Upper lobe of left lung (tissue), 6 donors: ENCODE measurements around the gene DENND10. TPM values are rescaled to one million over a fixed set of nuclear protein-coding genes. Genes with fewer than 3 reads are reported as not detected.
"Not testable (repeated sequence)": the region's sequence is repeated elsewhere in the genome, so short reads cannot be mapped to it uniquely, and the experiment has no call there.

Experiments
- ATAC-seq, 2 donors: fragments of 200-7000 bp; cut with Tn5 transposase; one replicate each; pipeline ENCODE4 v1.9.1; 2022; ENCODE audit warnings: mild to moderate bottlenecking in 2 of 2, moderate library complexity in 2 of 2; ENCODE audit not compliant: low FRiP score in 2 of 2
- DNase-seq, 2 donors: peaks; one replicate each; pipeline ENCODE4 v3.0.0-alpha.2; 2019 to 2020
- H3K27ac ChIP-seq, 4 donors: fragments of 200-600 bp; sonication (generic); one replicate each; pipeline ENCODE4 v1.5.1; 2016 to 2019
- H3K27me3 ChIP-seq, 4 donors: fragments of 200-600 bp; sonication (generic); one replicate each; pipeline ENCODE4 v1.5.1; 2017 to 2019
- H3K36me3 ChIP-seq, 4 donors: fragments of 200-600 bp; sonication (generic); one replicate each; pipeline ENCODE4 v1.5.1; 2016 to 2019
- H3K4me1 ChIP-seq, 4 donors: fragments of 200-600 bp; sonication (generic); one replicate each; pipeline ENCODE4 v1.5.1; 2018 to 2019
- H3K4me3 ChIP-seq, 4 donors: fragments of 200-600 bp; sonication (generic); one replicate each; pipeline ENCODE4 v1.5.1; 2017 to 2019; ENCODE audit warnings: mild to moderate bottlenecking in 2 of 4, moderate library complexity in 1 of 4
- H3K9me3 ChIP-seq, 4 donors: fragments of 200-600 bp; sonication (generic); one replicate each; pipeline ENCODE4 v1.5.1; 2018 to 2019
- EP300 ChIP-seq, 4 donors: sonication (generic); formaldehyde crosslinking; IDR thresholded peaks; one replicate each; pipeline ENCODE4 v1.5.1; 2017; ENCODE audit warnings: antibody characterized with exemption in 4 of 4, control low read depth in 2 of 4
- POLR2A ChIP-seq, 4 donors: fragments of 450-650 bp; IDR thresholded peaks; one replicate each; pipeline ENCODE4 v1.5.1; 2016 to 2017; ENCODE audit warnings: antibody characterized with exemption in 4 of 4, mild to moderate bottlenecking in 2 of 4
- POLR2AphosphoS5 ChIP-seq, 2 donors: sonication (generic); formaldehyde crosslinking; IDR thresholded peaks; one replicate each; pipeline ENCODE4 v1.5.1; 2017; ENCODE audit warnings: antibody characterized with exemption in 2 of 2
- WGBS, 2 donors: methylation state at CpG; one replicate each; pipeline ENCODE4 v1.1.5; 2017 to 2018; 5-methylcytosine and 5-hydroxymethylcytosine counted together
- total RNA-seq, 6 donors: library from RNA; depleted of rRNA in 4 of 6; stranded (reverse); fragments of >200 nt in 4 of 6; gene quantifications; one replicate each; pipeline versions ENCODE4 v1.1.0 to v1.2.1, GENCODE V29; 2016 to 2021
- TF ChIP-seq, protein P1 (sequence below), 6 experiments: fragments of 450-650 bp in 4 of 6; fragments of 200-600 bp in 2 of 6; sonication (generic) in 2 of 6; IDR thresholded peaks; one replicate each; pipeline ENCODE4 v1.5.1; 2016 to 2019; ENCODE audit warnings: antibody characterized with exemption in 6 of 6
- donor health status: DM: no; HTN: no; CAD: no; lungs with moderate emphysema.
- donor health status: DM: no; HTN: yes; CAD: no; lungs with severe emphysema.

The DENND10 gene
- total RNA-seq, 6 donors from 2014 or later, result 17.8 to 53.5 (median 29.9) TPM

DNA sequence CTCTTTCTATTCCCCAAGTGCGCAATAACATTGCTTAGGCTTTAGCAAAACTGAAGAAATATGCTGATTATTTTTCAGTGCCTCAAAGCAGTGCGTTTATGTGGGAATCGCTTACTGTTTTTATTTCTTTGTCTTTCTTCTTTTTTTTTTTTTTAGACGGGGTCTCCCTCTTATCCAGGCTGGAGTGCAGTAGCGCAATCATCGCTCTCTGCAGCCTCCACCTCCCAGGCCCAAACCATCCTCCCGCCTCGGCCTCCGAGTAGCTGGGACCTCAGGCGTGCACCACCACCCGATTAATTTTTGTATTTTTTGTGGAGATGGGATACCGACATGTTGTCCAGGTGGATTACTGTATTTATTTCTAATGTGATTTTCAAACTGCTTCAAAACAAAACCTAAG lies 1.2 kb downstream of the DENND10 start:
- no peak for TF ChIP-seq POLR2A (IDR thresholded peaks at IDR 0.05)
- TF ChIP-seq, protein P1, sequence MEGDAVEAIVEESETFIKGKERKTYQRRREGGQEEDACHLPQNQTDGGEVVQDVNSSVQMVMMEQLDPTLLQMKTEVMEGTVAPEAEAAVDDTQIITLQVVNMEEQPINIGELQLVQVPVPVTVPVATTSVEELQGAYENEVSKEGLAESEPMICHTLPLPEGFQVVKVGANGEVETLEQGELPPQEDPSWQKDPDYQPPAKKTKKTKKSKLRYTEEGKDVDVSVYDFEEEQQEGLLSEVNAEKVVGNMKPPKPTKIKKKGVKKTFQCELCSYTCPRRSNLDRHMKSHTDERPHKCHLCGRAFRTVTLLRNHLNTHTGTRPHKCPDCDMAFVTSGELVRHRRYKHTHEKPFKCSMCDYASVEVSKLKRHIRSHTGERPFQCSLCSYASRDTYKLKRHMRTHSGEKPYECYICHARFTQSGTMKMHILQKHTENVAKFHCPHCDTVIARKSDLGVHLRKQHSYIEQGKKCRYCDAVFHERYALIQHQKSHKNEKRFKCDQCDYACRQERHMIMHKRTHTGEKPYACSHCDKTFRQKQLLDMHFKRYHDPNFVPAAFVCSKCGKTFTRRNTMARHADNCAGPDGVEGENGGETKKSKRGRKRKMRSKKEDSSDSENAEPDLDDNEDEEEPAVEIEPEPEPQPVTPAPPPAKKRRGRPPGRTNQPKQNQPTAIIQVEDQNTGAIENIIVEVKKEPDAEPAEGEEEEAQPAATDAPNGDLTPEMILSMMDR (IDR thresholded peaks at IDR 0.05), result no peak
- no peak for TF ChIP-seq POLR2AphosphoS5 (IDR thresholded peaks at IDR 0.05)
- TF ChIP-seq EP300 (IDR thresholded peaks at IDR 0.05), result no peak
- no peaks in the 10 kb centered on the region for H3K27me3 ChIP-seq
- ATAC-seq, result no peak
- DNase-seq, result no peak
- H3K27ac ChIP-seq, result peak overlapping the region in 1 of 4 donors; percentile 92
- H3K4me3 ChIP-seq, result peak overlapping the region in 3 of 4 donors; percentile 96 to 100 (median 99)
- peaks cover 11 to 19% (median 12%) of the 10 kb centered on the region in 4 donors for H3K4me1 ChIP-seq
- H3K36me3 ChIP-seq, result peaks cover 0 to 22% (median 8%) of the 10 kb centered on the region in 4 donors
- H3K9me3 ChIP-seq, result no peaks in the 10 kb centered on the region
- 90 to 92% methylated on average over 12 of the region's 12 CpGs for WGBS, 2 donors

DNA sequence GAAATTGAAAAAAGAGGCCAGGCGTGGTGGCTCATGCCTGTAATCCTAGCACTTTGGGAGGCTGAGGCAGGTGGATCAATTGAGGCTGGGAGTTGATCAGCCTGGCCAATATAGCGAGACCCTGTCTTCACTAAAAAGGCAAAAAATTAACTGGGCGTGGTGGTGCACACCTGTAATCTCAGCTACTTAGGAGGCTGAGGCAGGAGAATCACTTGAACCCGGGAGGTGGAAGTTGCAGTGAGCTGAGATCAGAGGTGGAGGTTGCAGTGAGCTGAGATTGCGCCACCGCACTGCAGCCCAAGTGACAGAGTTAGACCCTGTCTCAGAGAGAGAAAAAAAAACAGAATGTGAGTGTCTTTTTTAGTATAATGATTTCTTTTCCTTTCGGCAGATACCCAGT lies 2.0 kb downstream of the DENND10 start:
- H3K4me3 ChIP-seq, H3K9me3 ChIP-seq, H3K27ac ChIP-seq, DNase-seq, H3K27me3 ChIP-seq, ATAC-seq: not testable (repeated sequence)
- Histone ChIP-seq H3K36me3 (peaks cover 5 to 29% (median 10%) of the 10 kb centered on the region in 4 donors), H3K4me1 (peaks cover 6 to 12% (median 8%) of the 10 kb centered on the region in 4 donors)
- WGBS, 2 donors, result 93 to 94% methylated on average over 7 of the region's 7 CpGs

DNA sequence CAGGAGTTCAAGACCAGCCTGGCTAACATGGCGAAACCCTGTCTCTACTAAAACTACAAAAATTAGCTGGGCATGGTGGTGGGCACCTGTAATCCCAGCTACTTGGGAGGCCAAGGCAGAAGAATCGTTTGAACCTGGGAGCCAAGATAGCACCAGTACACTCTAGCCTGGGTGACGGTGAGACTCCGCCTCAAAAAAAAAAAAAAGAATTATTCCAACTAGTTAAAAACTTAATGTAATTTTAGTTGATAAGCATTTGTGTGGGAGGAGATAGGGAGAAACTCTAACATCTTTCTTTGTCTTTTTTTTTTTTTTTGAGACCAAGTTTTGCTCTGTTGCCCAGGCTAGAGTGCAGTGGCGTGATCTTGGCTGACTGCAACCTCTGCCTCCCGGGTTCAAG lies 3.2 kb downstream of the DENND10 start:
- peaks cover 9 to 41% (median 15%) of the 10 kb centered on the region in 4 donors for H3K36me3 ChIP-seq
- H3K4me1 ChIP-seq, H3K27ac ChIP-seq, H3K27me3 ChIP-seq, DNase-seq, ATAC-seq, H3K9me3 ChIP-seq, H3K4me3 ChIP-seq: not testable (repeated sequence)
- 87 to 96% methylated on average over 6 of the region's 6 CpGs for WGBS, 2 donors

DNA sequence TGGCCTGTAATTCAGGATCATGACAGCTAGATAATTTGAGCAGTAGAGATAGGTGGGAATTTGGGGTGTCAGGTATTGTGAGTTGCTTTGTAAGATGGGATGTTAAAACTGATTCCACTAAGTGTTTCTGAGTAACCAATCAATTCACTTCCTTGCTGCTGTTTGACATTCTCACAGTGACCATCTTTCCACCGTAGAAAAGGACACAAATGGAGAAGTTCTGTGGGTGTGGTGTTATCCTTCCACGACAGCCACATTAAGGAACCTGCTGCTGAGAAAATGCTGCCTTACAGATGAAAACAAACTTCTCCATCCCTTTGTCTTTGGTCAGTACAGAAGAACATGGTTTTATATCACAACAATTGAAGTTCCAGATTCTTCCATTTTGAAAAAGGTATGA lies 3.9 kb downstream of the DENND10 start:
- not testable (repeated sequence) for H3K27ac ChIP-seq, H3K27me3 ChIP-seq, DNase-seq, H3K4me3 ChIP-seq, H3K9me3 ChIP-seq, H3K4me1 ChIP-seq, ATAC-seq
- WGBS, 2 donors, result 73 to 79% methylated on average over 2 of the region's 2 CpGs
- H3K36me3 ChIP-seq, result peaks cover 9 to 48% (median 18%) of the 10 kb centered on the region in 4 donors

DNA sequence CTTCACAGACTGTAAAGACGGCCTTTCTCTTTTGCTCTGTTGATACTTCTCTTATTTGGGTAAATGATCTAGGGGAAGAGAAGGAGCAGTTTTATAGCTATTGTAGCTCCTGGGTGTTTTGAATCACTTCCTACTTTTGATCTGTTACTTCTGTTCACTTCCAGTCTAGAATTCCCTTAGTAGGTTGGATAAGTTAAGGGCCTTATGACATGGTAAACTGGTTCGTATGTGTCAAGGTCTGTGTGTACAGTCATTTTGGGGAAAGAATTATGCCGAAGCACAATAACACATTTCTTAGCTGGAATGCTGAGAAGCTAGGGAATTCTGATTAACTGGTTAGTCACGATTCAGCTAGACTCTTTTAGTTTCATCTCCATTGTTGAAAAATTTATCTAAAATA lies 8.1 kb downstream of the DENND10 start:
- ATAC-seq (no peak), DNase-seq (no peak)
- 84 to 86% methylated on average over 4 of the region's 4 CpGs for WGBS, 2 donors
- Histone ChIP-seq H3K27ac (no peak overlapping the region), H3K27me3 (no peaks in the 10 kb centered on the region), H3K4me3 (no peak overlapping the region), H3K9me3 (no peaks in the 10 kb centered on the region), H3K4me1 (no peaks in the 10 kb centered on the region), H3K36me3 (peaks cover 9 to 78% (median 28%) of the 10 kb centered on the region in 4 donors)
- TF ChIP-seq, protein P1 (IDR thresholded peaks at IDR 0.05), result no peak
- TF ChIP-seq EP300 (IDR thresholded peaks at IDR 0.05) (no peak), POLR2AphosphoS5 (IDR thresholded peaks at IDR 0.05) (no peak), POLR2A (IDR thresholded peaks at IDR 0.05) (no peak)

DNA sequence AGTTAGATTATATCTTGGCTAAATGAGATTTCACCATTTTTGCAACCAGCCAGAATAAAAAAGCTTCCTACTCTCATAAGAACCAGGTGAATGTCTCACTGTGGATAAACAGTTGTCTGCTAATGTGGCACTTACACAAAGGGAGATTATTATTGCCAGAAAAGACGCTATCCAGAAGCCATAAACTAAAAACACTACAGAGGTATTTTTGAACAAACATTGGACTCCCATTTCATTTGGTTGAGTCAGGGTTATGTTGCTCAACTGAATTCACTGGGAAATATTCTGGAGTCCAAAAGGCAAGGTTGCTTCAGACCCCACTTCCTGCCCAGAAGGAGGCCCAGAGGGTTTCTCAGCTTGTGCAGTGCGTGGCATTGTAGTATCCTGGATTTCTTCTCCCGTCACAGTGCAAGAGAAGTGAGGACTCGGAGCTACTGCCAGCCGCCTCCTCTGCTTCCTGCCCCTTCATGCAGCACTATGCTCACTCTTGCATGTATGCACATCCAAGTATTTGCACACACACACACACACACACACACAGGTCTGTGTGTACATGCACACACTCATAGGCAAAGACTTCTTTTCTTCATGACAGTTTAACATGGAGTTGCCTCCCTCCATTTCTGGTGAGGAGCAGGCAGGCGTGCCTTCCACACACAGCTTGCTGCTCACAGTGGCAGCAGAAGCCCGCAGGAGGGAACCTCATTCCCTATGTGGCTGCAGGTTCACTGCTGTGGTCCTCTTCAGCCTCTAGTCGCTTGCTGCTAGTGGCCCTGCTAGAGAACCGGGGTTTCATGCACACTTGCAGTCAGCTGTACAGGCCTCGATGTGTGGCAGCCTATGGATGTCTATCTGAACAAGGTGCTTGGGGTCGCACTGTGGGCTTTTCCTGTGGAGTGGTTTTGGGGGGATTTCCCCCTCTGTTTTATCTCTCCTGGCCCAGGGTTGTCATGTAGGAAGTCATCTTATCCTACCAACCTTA lies 10.1 kb downstream of the DENND10 start:
- Histone ChIP-seq H3K4me1 (no peaks in the 10 kb centered on the region), H3K27ac (no peak overlapping the region), H3K4me3 (no peak overlapping the region), H3K27me3 (no peaks in the 10 kb centered on the region), H3K36me3 (peaks cover 15 to 86% (median 33%) of the 10 kb centered on the region in 4 donors), H3K9me3 (no peaks in the 10 kb centered on the region)
- DNase-seq, result peak in 1 of 2 donors; percentile 39
- 50 to 81% methylated on average over 9 to 11 of the region's 11 CpGs for WGBS, 2 donors
- no peak for TF ChIP-seq EP300 (IDR thresholded peaks at IDR 0.05)
- TF ChIP-seq POLR2AphosphoS5 (IDR thresholded peaks at IDR 0.05), result no peak
- no peak for ATAC-seq
